HEK293 (cell line): ENCODE results near the gene C17orf113.

Experiments used
- CTCF ChIP-seq: fragments of 450-650 bp; formaldehyde crosslinking; IDR thresholded peaks from 2 replicates; pipeline ENCODE4 v1.5.1; 2016; ENCODE audit warnings: missing biosample characterization, missing genetic modification characterization
- EGR2 ChIP-seq: fragments of 450-650 bp; formaldehyde crosslinking; IDR thresholded peaks from 2 replicates; pipeline ENCODE4 v1.5.1; 2016; ENCODE audit warnings: low read depth, missing biosample characterization, missing genetic modification characterization
- KLF10 ChIP-seq: fragments of 450-650 bp; IDR thresholded peaks from 2 replicates; pipeline ENCODE4 v1.5.1; 2018; ENCODE audit warnings: missing biosample characterization, mild to moderate bottlenecking, missing genetic modification characterization
- KLF7 ChIP-seq: fragments of 450-650 bp; formaldehyde crosslinking; IDR thresholded peaks from 2 replicates; pipeline ENCODE4 v1.5.1; 2016; ENCODE audit warnings: missing biosample characterization, missing genetic modification characterization, borderline replicate concordance
- KLF8 ChIP-seq: fragments of 450-650 bp; formaldehyde crosslinking; IDR thresholded peaks from 2 replicates; pipeline ENCODE4 v1.5.1; 2016; ENCODE audit warnings: missing biosample characterization, missing genetic modification characterization
- KLF9 ChIP-seq: fragments of 450-650 bp; formaldehyde crosslinking; IDR thresholded peaks from 2 replicates; pipeline ENCODE4 v1.5.1; 2016; ENCODE audit warnings: missing biosample characterization, missing genetic modification characterization, low read depth
- PATZ1 ChIP-seq: fragments of 450-650 bp; formaldehyde crosslinking; IDR thresholded peaks from 2 replicates; pipeline ENCODE4 v1.5.1; 2016; ENCODE audit warnings: missing biosample characterization, missing genetic modification characterization
- PBX3 ChIP-seq: sonication (generic); formaldehyde crosslinking; IDR thresholded peaks from 2 replicates; pipeline ENCODE4 v1.8.1; 2022; ENCODE audit warnings: mild to moderate bottlenecking, moderate library complexity, missing genetic modification reagents
- PRDM1 ChIP-seq: fragments of 450-650 bp; formaldehyde crosslinking; IDR thresholded peaks from 2 replicates; pipeline ENCODE4; 2016; ENCODE audit warnings: missing biosample characterization, missing genetic modification characterization
- ZBTB10 ChIP-seq: fragments of 450-650 bp; formaldehyde crosslinking; IDR thresholded peaks from 2 replicates; pipeline ENCODE4 v1.5.1; 2016; ENCODE audit warnings: missing biosample characterization, missing genetic modification characterization
- ZBTB21 ChIP-seq: fragments of 450-650 bp; formaldehyde crosslinking; IDR thresholded peaks from 2 replicates; pipeline ENCODE4 v1.5.1; 2017; ENCODE audit warnings: missing biosample characterization, missing genetic modification characterization
- ZBTB26 ChIP-seq: fragments of 450-650 bp; formaldehyde crosslinking; optimal IDR thresholded peaks from 2 replicates; pipeline ENCODE3; 2016; ENCODE audit warnings: missing biosample characterization, mild to moderate bottlenecking, missing genetic modification characterization
- ZNF121 ChIP-seq: fragments of 450-650 bp; formaldehyde crosslinking; IDR thresholded peaks from 2 replicates; pipeline ENCODE4 v1.5.1; 2016; ENCODE audit warnings: missing biosample characterization, missing genetic modification characterization
- ZNF132 ChIP-seq: fragments of 450-650 bp; formaldehyde crosslinking; IDR thresholded peaks from 2 replicates; pipeline ENCODE4 v1.5.1; 2017; ENCODE audit warnings: missing biosample characterization, missing genetic modification characterization, borderline replicate concordance
- ZNF155 ChIP-seq: fragments of 450-650 bp; formaldehyde crosslinking; IDR thresholded peaks from 2 replicates; pipeline ENCODE4 v1.5.1; 2016; ENCODE audit warnings: missing biosample characterization, missing genetic modification characterization
- ZNF19 ChIP-seq: fragments of 450-650 bp; formaldehyde crosslinking; IDR thresholded peaks from 2 replicates; pipeline ENCODE4; 2016; ENCODE audit warnings: missing biosample characterization, missing genetic modification characterization, low read depth
- ZNF223 ChIP-seq: fragments of 450-650 bp; formaldehyde crosslinking; IDR thresholded peaks from 2 replicates; pipeline ENCODE4 v1.5.1; 2016; ENCODE audit warnings: missing biosample characterization, missing genetic modification characterization
- ZNF398 ChIP-seq: fragments of 450-650 bp; formaldehyde crosslinking; IDR thresholded peaks from 2 replicates; pipeline ENCODE4 v1.5.1; 2017; ENCODE audit warnings: missing biosample characterization, missing genetic modification characterization
- ZNF501 ChIP-seq: fragments of 450-650 bp; formaldehyde crosslinking; IDR thresholded peaks from 2 replicates; pipeline ENCODE4 v1.5.1; 2016; ENCODE audit warnings: missing biosample characterization, missing genetic modification characterization
- ZNF561 ChIP-seq: fragments of 450-650 bp; IDR thresholded peaks from 2 replicates; pipeline ENCODE4 v1.5.1; 2018; ENCODE audit warnings: missing biosample characterization, missing genetic modification characterization, borderline replicate concordance
- ZNF580 ChIP-seq: fragments of 450-650 bp; formaldehyde crosslinking; IDR thresholded peaks from 2 replicates; pipeline ENCODE4 v1.5.1; 2016; ENCODE audit warnings: missing biosample characterization, missing genetic modification characterization
- ZNF600 ChIP-seq: fragments of 450-650 bp; formaldehyde crosslinking; IDR thresholded peaks from 2 replicates; pipeline ENCODE4 v1.5.1; 2016; ENCODE audit warnings: missing biosample characterization, missing genetic modification characterization
- ZNF621 ChIP-seq: fragments of 450-650 bp; formaldehyde crosslinking; IDR thresholded peaks from 2 replicates; pipeline ENCODE4 v1.5.1; 2017; ENCODE audit warnings: missing biosample characterization, missing genetic modification characterization
- ZNF629 ChIP-seq: fragments of 450-650 bp; formaldehyde crosslinking; IDR thresholded peaks from 2 replicates; pipeline ENCODE4 v1.5.1; 2017; ENCODE audit warnings: missing biosample characterization, missing genetic modification characterization
- ZNF707 ChIP-seq: fragments of 450-650 bp; formaldehyde crosslinking; IDR thresholded peaks from 2 replicates; pipeline ENCODE4 v1.5.1; 2016; ENCODE audit warnings: missing biosample characterization, missing genetic modification characterization
- ZSCAN16 ChIP-seq: fragments of 450-650 bp; formaldehyde crosslinking; IDR thresholded peaks from 2 replicates; pipeline ENCODE4 v1.5.1; 2016; ENCODE audit warnings: missing biosample characterization, missing genetic modification characterization
- ZXDB ChIP-seq: fragments of 450-650 bp; formaldehyde crosslinking; IDR thresholded peaks from 2 replicates; pipeline ENCODE4 v1.5.1; 2016; ENCODE audit warnings: missing biosample characterization, missing genetic modification characterization

Gene C17orf113

GRCh38 chr17:42016941-42017865 is 33.2 kb downstream of the C17orf113 start, which contains the start of gene DNAJC7 (continued):
- TF ChIP-seq CTCF (tag by site-specific recombination) (peak; percentile 66), ZNF580 (tag by site-specific recombination) (0 out of 2 replicates have a peak, but pooled peaks have one; percentile 81), KLF8 (tag by site-specific recombination) (peak; percentile 94), ZBTB21 (tag by site-specific recombination) (0 out of 2 replicates have a peak, but pooled peaks have one; percentile 32), ZNF600 (tag by site-specific recombination) (0 out of 2 replicates have a peak, but pooled peaks have one; percentile 18), ZNF132 (tag by site-specific recombination) (no peak), ZNF501 (peak; percentile 79), ZNF707 (tag by site-specific recombination) (no peak), KLF10 (tag by site-specific recombination) (peak; percentile 30; the same call in 1 of the 2 replicates), ZNF223 (tag by site-specific recombination) (no peak), ZBTB10 (peak; percentile 95), PBX3 (CRISPR knock-in tag) (peak; percentile 3; the same call in 1 of the 2 replicates), ZNF398 (tag by site-specific recombination) (peak; percentile 78), ZSCAN16 (tag by site-specific recombination) (no peak), ZNF19 (tag by site-specific recombination) (no peak), PRDM1 (no peak), ZNF155 (no peak), ZBTB26 (tag by site-specific recombination) (peak; percentile 43), ZXDB (tag by site-specific recombination) (peak; percentile 87), ZNF121 (peak; percentile 62), ZNF621 (no peak), KLF7 (tag by site-specific recombination) (peak; percentile 59; the same call in 1 of the 2 replicates), PATZ1 (tag by site-specific recombination) (peak; percentile 94), KLF9 (tag by site-specific recombination) (peak; percentile 73), ZNF629 (tag by site-specific recombination) (peak; percentile 77), EGR2 (tag by site-specific recombination) (peak; percentile 98), ZNF561 (peak; percentile 68; the same call in 1 of the 2 replicates)
